ENCODE measurements around the gene RBM26. TPM values are rescaled to one million over a fixed set of nuclear protein-coding genes. Genes with fewer than 3 reads are reported as not detected.

RBM26 gene
- total and polyA plus RNA-seq, 2 donors (not counting 1 experiment from before 2014, with no cell fraction given), result 19.9 to 20.3 TPM

DNA sequence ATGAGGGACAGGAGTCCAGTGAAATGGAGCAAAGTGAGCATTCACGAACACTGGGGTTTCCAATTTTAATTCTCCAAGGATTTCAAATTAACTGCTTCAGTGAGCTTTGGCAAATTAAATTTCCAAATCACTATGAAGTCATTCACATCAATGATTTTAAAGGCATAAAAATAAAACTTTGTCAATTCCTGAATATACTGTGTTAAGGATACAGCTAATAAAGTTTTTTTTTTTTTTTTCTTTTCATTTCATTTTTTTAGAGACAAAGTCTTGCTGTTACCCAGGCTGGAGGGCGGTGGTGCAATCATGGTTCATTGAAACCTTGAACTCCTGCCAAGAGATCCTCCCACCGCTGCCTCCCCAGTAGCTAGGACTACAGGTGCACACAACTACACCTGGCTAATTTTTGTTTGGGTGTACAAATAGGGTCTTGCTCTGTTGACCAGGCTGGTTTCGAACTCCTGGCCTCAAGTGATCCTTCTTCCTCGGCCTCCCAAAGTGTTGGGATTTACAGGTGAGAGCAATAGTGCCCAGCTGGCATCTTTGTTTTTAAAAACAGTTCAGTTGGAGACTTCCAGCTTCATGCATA, 21.9 kb downstream of the RBM26 start:
- no peaks in the 10 kb centered on the region for H3K9me3 ChIP-seq (ENCODE audit: control insufficient read depth, insufficient read depth, low read depth, low read length)
- H3K36me3 ChIP-seq (ENCODE audit: control insufficient read depth, insufficient read depth, low read length), result no peaks in the 10 kb centered on the region
- H3K27me3 ChIP-seq (ENCODE audit: control insufficient read depth, insufficient read depth, low read length), result no peaks in the 10 kb centered on the region
- H4K20me1 ChIP-seq (ENCODE audit: control insufficient read depth, extremely low read depth, insufficient read depth, low read length), result no peaks in the 10 kb centered on the region
- TF ChIP-seq EZH2 (IDR thresholded peaks at IDR 0.05; ENCODE audit: low read length, missing control alignments), result no peak
- TF ChIP-seq, protein P1, sequence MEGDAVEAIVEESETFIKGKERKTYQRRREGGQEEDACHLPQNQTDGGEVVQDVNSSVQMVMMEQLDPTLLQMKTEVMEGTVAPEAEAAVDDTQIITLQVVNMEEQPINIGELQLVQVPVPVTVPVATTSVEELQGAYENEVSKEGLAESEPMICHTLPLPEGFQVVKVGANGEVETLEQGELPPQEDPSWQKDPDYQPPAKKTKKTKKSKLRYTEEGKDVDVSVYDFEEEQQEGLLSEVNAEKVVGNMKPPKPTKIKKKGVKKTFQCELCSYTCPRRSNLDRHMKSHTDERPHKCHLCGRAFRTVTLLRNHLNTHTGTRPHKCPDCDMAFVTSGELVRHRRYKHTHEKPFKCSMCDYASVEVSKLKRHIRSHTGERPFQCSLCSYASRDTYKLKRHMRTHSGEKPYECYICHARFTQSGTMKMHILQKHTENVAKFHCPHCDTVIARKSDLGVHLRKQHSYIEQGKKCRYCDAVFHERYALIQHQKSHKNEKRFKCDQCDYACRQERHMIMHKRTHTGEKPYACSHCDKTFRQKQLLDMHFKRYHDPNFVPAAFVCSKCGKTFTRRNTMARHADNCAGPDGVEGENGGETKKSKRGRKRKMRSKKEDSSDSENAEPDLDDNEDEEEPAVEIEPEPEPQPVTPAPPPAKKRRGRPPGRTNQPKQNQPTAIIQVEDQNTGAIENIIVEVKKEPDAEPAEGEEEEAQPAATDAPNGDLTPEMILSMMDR (conservative IDR thresholded peaks at IDR 0.05 in 1 of 2, IDR thresholded peaks at IDR 0.05 in 1 of 2; ENCODE audit: low read depth in 1 of 2, low read length in 2 of 2), result no peak
- H3K27ac ChIP-seq (ENCODE audit: insufficient read depth, low read length), result no peak overlapping the region
- no peak overlapping the region for H2AFZ ChIP-seq (ENCODE audit: low read length)
- no peak overlapping the region for H3K4me3 ChIP-seq (replicated peaks in 1 of 4; ENCODE audit: control extremely low read depth in 1 of 4, insufficient read depth in 1 of 4, low read depth in 3 of 4, low read length in 4 of 4)
- peaks cover 67% of the 10 kb centered on the region for H3K79me2 ChIP-seq (ENCODE audit: control insufficient read depth, insufficient read depth, low read length)
- no peaks in the 10 kb centered on the region for H3K4me1 ChIP-seq (ENCODE audit: control insufficient read depth, extremely low read depth, insufficient read depth, low read length)
- H3K4me2 ChIP-seq (ENCODE audit: extremely low read depth, insufficient read depth, low read length), result no peak overlapping the region
- H3K9ac ChIP-seq (ENCODE audit: insufficient read depth, low read length), result no peak overlapping the region
- DNase-seq (ENCODE audit: low read depth in 2 of 2), result no peak

DNA sequence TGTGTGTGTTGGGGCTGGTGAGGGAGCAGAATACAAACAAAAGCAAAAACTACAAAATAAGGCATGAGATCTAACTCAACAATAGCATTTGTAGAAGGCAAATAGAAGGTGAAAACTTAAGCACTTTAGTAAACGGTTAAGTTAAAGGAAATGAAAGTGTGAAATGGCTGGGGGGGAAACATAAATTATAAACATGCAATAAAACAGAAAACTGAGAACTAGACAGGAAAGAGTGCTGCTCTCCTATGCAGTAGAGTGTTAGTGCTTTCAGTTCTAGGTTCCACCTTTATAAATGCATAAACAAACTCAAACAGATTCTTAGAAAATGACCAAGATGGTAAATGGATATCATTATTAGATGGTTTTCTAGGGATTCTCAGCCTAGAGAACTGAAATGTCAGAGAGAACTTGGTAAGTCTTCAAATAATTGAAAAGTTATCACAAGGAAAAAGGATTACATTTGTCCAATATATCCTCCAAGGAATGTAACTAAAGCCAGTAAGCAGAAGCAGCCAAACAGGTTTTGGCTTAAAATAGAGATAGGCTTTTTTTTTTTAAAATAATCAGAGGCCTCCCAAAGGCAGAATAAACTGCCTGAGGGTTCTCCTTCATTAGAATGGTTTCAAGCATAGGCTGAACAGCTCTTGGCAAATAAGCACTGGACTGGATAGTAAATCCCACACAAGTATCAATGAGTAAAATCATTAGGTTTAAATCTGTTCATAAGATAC, 23.3 kb downstream of the RBM26 start:
- TF ChIP-seq EZH2 (IDR thresholded peaks at IDR 0.05; ENCODE audit: low read length, missing control alignments), result no peak
- TF ChIP-seq, protein P1 (conservative IDR thresholded peaks at IDR 0.05 in 1 of 2, IDR thresholded peaks at IDR 0.05 in 1 of 2; ENCODE audit: low read depth in 1 of 2, low read length in 2 of 2), result no peak
- DNase-seq (ENCODE audit: low read depth in 2 of 2), result no peak
- H3K79me2 ChIP-seq (ENCODE audit: control insufficient read depth, insufficient read depth, low read length), result peaks cover 61% of the 10 kb centered on the region
- H3K9me3 ChIP-seq (ENCODE audit: control insufficient read depth, insufficient read depth, low read depth, low read length), result no peaks in the 10 kb centered on the region
- peaks cover 2% of the 10 kb centered on the region for H3K36me3 ChIP-seq (ENCODE audit: control insufficient read depth, insufficient read depth, low read length)
- no peaks in the 10 kb centered on the region for H4K20me1 ChIP-seq (ENCODE audit: control insufficient read depth, extremely low read depth, insufficient read depth, low read length)
- no peaks in the 10 kb centered on the region for H3K27me3 ChIP-seq (ENCODE audit: control insufficient read depth, insufficient read depth, low read length)
- H3K9ac ChIP-seq (ENCODE audit: insufficient read depth, low read length), result no peak overlapping the region
- H3K4me1 ChIP-seq (ENCODE audit: control insufficient read depth, extremely low read depth, insufficient read depth, low read length), result no peaks in the 10 kb centered on the region
- H3K4me2 ChIP-seq (ENCODE audit: extremely low read depth, insufficient read depth, low read length), result no peak overlapping the region
- H2AFZ ChIP-seq (ENCODE audit: low read length), result no peak overlapping the region
- H3K27ac ChIP-seq (ENCODE audit: insufficient read depth, low read length), result no peak overlapping the region
- no peak overlapping the region for H3K4me3 ChIP-seq (replicated peaks in 1 of 4; ENCODE audit: control extremely low read depth in 1 of 4, insufficient read depth in 1 of 4, low read depth in 3 of 4, low read length in 4 of 4)

DNA sequence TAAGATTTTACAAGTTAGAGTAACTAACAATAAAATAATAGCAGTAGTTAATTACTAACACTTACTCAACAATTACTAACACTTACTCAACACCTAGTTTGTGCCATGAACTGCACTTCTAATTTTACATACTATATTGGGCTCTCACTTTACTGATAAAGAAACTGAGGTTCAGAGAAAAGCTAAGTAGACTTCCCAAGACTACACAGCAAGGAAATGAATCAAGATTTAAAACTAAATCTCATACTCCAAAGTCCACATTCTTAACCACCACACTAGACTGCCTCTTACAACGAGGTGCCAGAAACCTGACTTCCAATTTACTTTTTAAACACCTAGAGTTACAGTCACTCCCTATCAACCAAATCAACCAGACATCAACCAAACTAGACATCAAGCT, 25.1 kb downstream of the RBM26 start:
- no peaks in the 10 kb centered on the region for H3K9me3 ChIP-seq (ENCODE audit: control insufficient read depth, insufficient read depth, low read depth, low read length)
- no peak for DNase-seq (ENCODE audit: low read depth in 2 of 2)

More for the DNA sequence above, 25.1 kb downstream of the RBM26 start:
- H3K27me3 ChIP-seq (ENCODE audit: control insufficient read depth, insufficient read depth, low read length), result no peaks in the 10 kb centered on the region
- H4K20me1 ChIP-seq (ENCODE audit: control insufficient read depth, extremely low read depth, insufficient read depth, low read length), result no peaks in the 10 kb centered on the region
- H3K27ac ChIP-seq (ENCODE audit: insufficient read depth, low read length), result no peak overlapping the region
- H3K4me2 ChIP-seq (ENCODE audit: extremely low read depth, insufficient read depth, low read length), result no peak overlapping the region
- no peak overlapping the region for H2AFZ ChIP-seq (ENCODE audit: low read length)
- H3K9ac ChIP-seq (ENCODE audit: insufficient read depth, low read length), result no peak overlapping the region
- no peak overlapping the region for H3K4me3 ChIP-seq (replicated peaks in 1 of 4; ENCODE audit: control extremely low read depth in 1 of 4, insufficient read depth in 1 of 4, low read depth in 3 of 4, low read length in 4 of 4)
- no peak for TF ChIP-seq EZH2 (IDR thresholded peaks at IDR 0.05; ENCODE audit: low read length, missing control alignments)
- TF ChIP-seq, protein P1 (conservative IDR thresholded peaks at IDR 0.05 in 1 of 2, IDR thresholded peaks at IDR 0.05 in 1 of 2; ENCODE audit: low read depth in 1 of 2, low read length in 2 of 2), result no peak
- H3K79me2 ChIP-seq (ENCODE audit: control insufficient read depth, insufficient read depth, low read length), result peaks cover 44% of the 10 kb centered on the region
- H3K36me3 ChIP-seq (ENCODE audit: control insufficient read depth, insufficient read depth, low read length), result peaks cover 4% of the 10 kb centered on the region
- no peaks in the 10 kb centered on the region for H3K4me1 ChIP-seq (ENCODE audit: control insufficient read depth, extremely low read depth, insufficient read depth, low read length)

All from fibroblast of lung (primary cell).